ENCODE data around the gene ZNF502. TPM values are rescaled to one million over a fixed set of nuclear protein-coding genes. Genes with fewer than 3 reads are reported as not detected.

ZNF502 gene
- total RNA-seq (10 to 100 TPM in 1 of 9 donors, 1 to 10 TPM in 8; 2.7 to 10.2 (median 5.6) TPM), polyA plus RNA-seq (1 to 10 TPM; 4.1 to 9.0 (median 5.6) TPM)
- long read RNA-seq, donor 1, partial matches to known transcripts, result 0 of 1 reads
- long read RNA-seq, donor 1, other reads (novel, unspliced or antisense), result 0 of 1 reads
- long read RNA-seq, donor 2, partial matches to known transcripts, result 0 of 1 reads
- long read RNA-seq, donor 2, other reads (novel, unspliced or antisense), result 0 of 1 reads
- long read RNA-seq, donor 3, partial matches to known transcripts, result 0 of 1 reads
- long read RNA-seq, donor 3, other reads (novel, unspliced or antisense), result 0 of 1 reads
- long read RNA-seq, donor 4, partial matches to known transcripts, result 0 of 2 reads
- long read RNA-seq, donor 4, other reads (novel, unspliced or antisense), result 1 of 2 reads
- long read RNA-seq, donor 5, transcript ZNF502-203 (3 exons, 2,314 nt), result major isoform, 8 of 14 reads
- long read RNA-seq, donor 5, partial matches to known transcripts, result 1 of 14 reads
- long read RNA-seq, donor 5, other reads (novel, unspliced or antisense), result 3 of 14 reads
- long read RNA-seq, donor 6, partial matches to known transcripts, result 1 of 6 reads
- long read RNA-seq, donor 6, other reads (novel, unspliced or antisense), result 1 of 6 reads
- long read RNA-seq, donor 7, result 0 reads
- long read RNA-seq, donor 8, partial matches to known transcripts, result 0 of 1 reads
- long read RNA-seq, donor 8, other reads (novel, unspliced or antisense), result 0 of 1 reads
- long read RNA-seq, donor 9, partial matches to known transcripts, result 0 of 1 reads
- long read RNA-seq, donor 9, other reads (novel, unspliced or antisense), result 0 of 1 reads
- long read RNA-seq, donor 10, partial matches to known transcripts, result 0 of 2 reads
- long read RNA-seq, donor 10, other reads (novel, unspliced or antisense), result 0 of 2 reads

- H3K9me3 ChIP-seq (replicated peaks in 1 of 3), result peaks cover 0 to 20% (median 5%) of the 10 kb centered on the region in 3 donors
- peak; percentile 81 to 93 (median 87) for DNase-seq
- H3K4me3 ChIP-seq, result peak within 1 kb of the TSS; percentile 0 to 81 (median 67)
- H3K4me1 ChIP-seq (replicated peaks in 1 of 2), result peaks cover 0 to 5% of the 10 kb centered on the region in 2 donors
- peak within 1 kb of the TSS in 3 of 5 donors; percentile 35 to 76 (median 74) for H3K27ac ChIP-seq
- H3K36me3 ChIP-seq (replicated peaks in 1 of 2), result no peaks in the 10 kb centered on the region
- H3K27me3 ChIP-seq, result no peaks in the 10 kb centered on the region
- 1 to 7% (median 2%) methylated on average over 17 to 36 of the region's 36 CpGs for WGBS, 4 donors
- TF ChIP-seq CTCF (IDR thresholded peaks at IDR 0.05) (peak in 5 of 6 experiments; percentile 18 to 58 (median 47)), POLR2A (IDR thresholded peaks at IDR 0.05) (peak in 1 of 2 donors; percentile 33)
- intact Hi-C loops (cut with DNase I), result loop anchor here in 1 of 2 donors (10.0 kb wide), 1 partner anchor 48 kb away; no protein-coding TSS in a partner anchor
These were observed at the start of gene ZNF502 for GRCh38 chr3:44712455-44713075. TSS of gene ZNF502 (plus strand) at chr3:44712660. CDS start at chr3:44720262, 7,602 bp downstream.

GRCh38 chr3:44665173-44665572 is 47.3 kb upstream of the ZNF502 start:
- intact Hi-C loops (cut with DNase I), result loop anchor here in 1 of 2 donors (10.0 kb wide), 1 partner anchor 50 kb away; the partner anchor contains the start of gene ZNF502
- no peak for DNase-seq
- no peaks in the 10 kb centered on the region for H3K36me3 ChIP-seq (replicated peaks in 1 of 2)
- H3K27ac ChIP-seq, result no peak overlapping the region
- no peak overlapping the region for H3K4me3 ChIP-seq
- TF ChIP-seq POLR2A (IDR thresholded peaks at IDR 0.05) (no peak), CTCF (IDR thresholded peaks at IDR 0.05) (no peak)
- peaks cover 0 to 6% (median 0%) of the 10 kb centered on the region in 3 donors for H3K9me3 ChIP-seq (replicated peaks in 1 of 3)
- no peaks in the 10 kb centered on the region for H3K27me3 ChIP-seq
- no peaks in the 10 kb centered on the region for H3K4me1 ChIP-seq (replicated peaks in 1 of 2)
- WGBS, 4 donors, result 95 to 99% (median 96%) methylated on average over 3 of the region's 3 CpGs

GRCh38 chr3:44666346-44666745 is 46.1 kb upstream of the ZNF502 start:
- H3K4me3 ChIP-seq, result no peak overlapping the region
- DNase-seq, result no peak
- 91 to 99% (median 95%) methylated on average over 4 of the region's 4 CpGs for WGBS, 4 donors
- no peaks in the 10 kb centered on the region for H3K4me1 ChIP-seq (replicated peaks in 1 of 2)
- intact Hi-C loops (cut with DNase I), result loop anchor here in 1 of 2 donors (10.0 kb wide), 1 partner anchor 48 kb away; the partner anchor contains the start of gene ZNF502
- TF ChIP-seq CTCF (IDR thresholded peaks at IDR 0.05), result no peak
- TF ChIP-seq POLR2A (IDR thresholded peaks at IDR 0.05), result no peak
- H3K9me3 ChIP-seq (replicated peaks in 1 of 3), result peaks cover 0 to 6% (median 0%) of the 10 kb centered on the region in 3 donors
- H3K27ac ChIP-seq, result no peak overlapping the region
- H3K27me3 ChIP-seq, result no peaks in the 10 kb centered on the region
- H3K36me3 ChIP-seq (replicated peaks in 1 of 2), result no peaks in the 10 kb centered on the region
